Measurements from ENCODE around the gene KIAA1671.
"Not testable (repeated sequence)": the region's sequence is repeated elsewhere in the genome, so short reads cannot be mapped to it uniquely, and the experiment has no call there.

Gene KIAA1671

GRCh38 chr22:24951942-24952836, at the start of gene KIAA1671:
KIAA1671 (plus strand) TSS chr22:24952716; CDS start chr22:25028000, 75,284 bp downstream.
- Mint-ChIP-seq H3K4me1 (ENCODE audit: low read depth) (peaks cover 21% of the 10 kb centered on the region), H3K27ac (peak within 1 kb of the TSS; percentile 33), H3K9me3 (no peaks in the 10 kb centered on the region), H3K27me3 (ENCODE audit: low read depth) (peaks cover 68% of the 10 kb centered on the region), H3K36me3 (ENCODE audit: low read depth) (peaks cover 1% of the 10 kb centered on the region), H3K4me3 (peak within 1 kb of the TSS; percentile 84)

- peaks cover 3% of the 10 kb centered on the region for H3K36me3 Mint-ChIP-seq (ENCODE audit: low read depth)
- H3K27ac Mint-ChIP-seq: no peak overlapping the region
- peaks cover 18% of the 10 kb centered on the region for H3K9me3 Mint-ChIP-seq
- H3K27me3 Mint-ChIP-seq (ENCODE audit: low read depth): no peaks in the 10 kb centered on the region
- H3K4me1 Mint-ChIP-seq (ENCODE audit: low read depth): no peaks in the 10 kb centered on the region
- H3K4me3 Mint-ChIP-seq: no peak overlapping the region
Measured at GRCh38 chr22:24905909-24906308, 46.6 kb upstream of the KIAA1671 start.

GRCh38 chr22:24907101-24907500, 45.4 kb upstream of the KIAA1671 start:
- not testable (repeated sequence) for H3K27ac Mint-ChIP-seq; H3K4me1 Mint-ChIP-seq (ENCODE audit: low read depth); H3K4me3 Mint-ChIP-seq; H3K36me3 Mint-ChIP-seq (ENCODE audit: low read depth); H3K27me3 Mint-ChIP-seq (ENCODE audit: low read depth)
- H3K9me3 Mint-ChIP-seq: peaks cover 18% of the 10 kb centered on the region

- H3K4me1 Mint-ChIP-seq (ENCODE audit: low read depth): no peaks in the 10 kb centered on the region
- H3K4me3 Mint-ChIP-seq: no peak overlapping the region
- H3K27ac Mint-ChIP-seq: no peak overlapping the region
- H3K9me3 Mint-ChIP-seq: no peaks in the 10 kb centered on the region
- no peaks in the 10 kb centered on the region for H3K36me3 Mint-ChIP-seq (ENCODE audit: low read depth)
- no peaks in the 10 kb centered on the region for H3K27me3 Mint-ChIP-seq (ENCODE audit: low read depth)
Measured at GRCh38 chr22:24920029-24920428, 32.5 kb upstream of the KIAA1671 start.

GRCh38 chr22:24925586-24926427, 26.7 kb upstream of the KIAA1671 start:
- no peak overlapping the region for H3K27ac Mint-ChIP-seq
- no peak overlapping the region for H3K4me3 Mint-ChIP-seq
- no peaks in the 10 kb centered on the region for H3K9me3 Mint-ChIP-seq
- H3K36me3 Mint-ChIP-seq (ENCODE audit: low read depth): no peaks in the 10 kb centered on the region
- no peaks in the 10 kb centered on the region for H3K4me1 Mint-ChIP-seq (ENCODE audit: low read depth)
- H3K27me3 Mint-ChIP-seq (ENCODE audit: low read depth): peaks cover 8% of the 10 kb centered on the region

GRCh38 chr22:24926428-24926725, 26.1 kb upstream of the KIAA1671 start:
- Mint-ChIP-seq H3K9me3 (no peaks in the 10 kb centered on the region), H3K4me3 (no peak overlapping the region), H3K36me3 (ENCODE audit: low read depth) (no peaks in the 10 kb centered on the region), H3K27ac (no peak overlapping the region), H3K27me3 (ENCODE audit: low read depth) (peaks cover 9% of the 10 kb centered on the region), H3K4me1 (ENCODE audit: low read depth) (no peaks in the 10 kb centered on the region)

- Mint-ChIP-seq H3K27ac (no peak overlapping the region), H3K27me3 (ENCODE audit: low read depth) (peaks cover 15% of the 10 kb centered on the region), H3K4me3 (no peak overlapping the region), H3K9me3 (no peaks in the 10 kb centered on the region), H3K36me3 (ENCODE audit: low read depth) (no peaks in the 10 kb centered on the region), H3K4me1 (ENCODE audit: low read depth) (no peaks in the 10 kb centered on the region)
Measured at GRCh38 chr22:24926849-24927579, 25.5 kb upstream of the KIAA1671 start.

- Mint-ChIP-seq H3K4me3 (no peak overlapping the region), H3K4me1 (ENCODE audit: low read depth) (no peaks in the 10 kb centered on the region), H3K27ac (no peak overlapping the region), H3K36me3 (ENCODE audit: low read depth) (no peaks in the 10 kb centered on the region), H3K9me3 (no peaks in the 10 kb centered on the region), H3K27me3 (ENCODE audit: low read depth) (peaks cover 20% of the 10 kb centered on the region)
Measured at GRCh38 chr22:24928322-24928721, 24.2 kb upstream of the KIAA1671 start.

- H3K4me3 Mint-ChIP-seq: no peak overlapping the region
- H3K36me3 Mint-ChIP-seq (ENCODE audit: low read depth): no peaks in the 10 kb centered on the region
- H3K27ac Mint-ChIP-seq: no peak overlapping the region
- H3K9me3 Mint-ChIP-seq: no peaks in the 10 kb centered on the region
- no peaks in the 10 kb centered on the region for H3K4me1 Mint-ChIP-seq (ENCODE audit: low read depth)
- peaks cover 20% of the 10 kb centered on the region for H3K27me3 Mint-ChIP-seq (ENCODE audit: low read depth)
Measured at GRCh38 chr22:24930678-24931077, 21.8 kb upstream of the KIAA1671 start.

- Mint-ChIP-seq H3K9me3 (no peaks in the 10 kb centered on the region), H3K27ac (no peak overlapping the region), H3K36me3 (ENCODE audit: low read depth) (no peaks in the 10 kb centered on the region), H3K27me3 (ENCODE audit: low read depth) (peaks cover 15% of the 10 kb centered on the region), H3K4me1 (ENCODE audit: low read depth) (no peaks in the 10 kb centered on the region), H3K4me3 (no peak overlapping the region)
Measured at GRCh38 chr22:24935771-24936483, 16.6 kb upstream of the KIAA1671 start.

GRCh38 chr22:24937114-24937513, 15.4 kb upstream of the KIAA1671 start:
- H3K27me3 Mint-ChIP-seq (ENCODE audit: low read depth): peaks cover 6% of the 10 kb centered on the region

GRCh38 chr22:24938741-24939341, 13.7 kb upstream of the KIAA1671 start:
- H3K27me3 Mint-ChIP-seq (ENCODE audit: low read depth): peaks cover 4% of the 10 kb centered on the region
- H3K9me3 Mint-ChIP-seq: no peaks in the 10 kb centered on the region
- no peak overlapping the region for H3K27ac Mint-ChIP-seq
- no peak overlapping the region for H3K4me3 Mint-ChIP-seq
- H3K36me3 Mint-ChIP-seq (ENCODE audit: low read depth): no peaks in the 10 kb centered on the region
- H3K4me1 Mint-ChIP-seq (ENCODE audit: low read depth): no peaks in the 10 kb centered on the region

More at GRCh38 chr22:24937114-24937513, 15.4 kb upstream of the KIAA1671 start:
- Mint-ChIP-seq H3K36me3 (ENCODE audit: low read depth) (no peaks in the 10 kb centered on the region), H3K27ac (no peak overlapping the region), H3K4me1 (ENCODE audit: low read depth) (no peaks in the 10 kb centered on the region), H3K4me3 (no peak overlapping the region), H3K9me3 (no peaks in the 10 kb centered on the region)

- Mint-ChIP-seq H3K9me3 (no peaks in the 10 kb centered on the region), H3K4me1 (ENCODE audit: low read depth) (peaks cover 4% of the 10 kb centered on the region), H3K4me3 (no peak overlapping the region), H3K27ac (no peak overlapping the region), H3K36me3 (ENCODE audit: low read depth) (no peaks in the 10 kb centered on the region), H3K27me3 (ENCODE audit: low read depth) (peaks cover 14% of the 10 kb centered on the region)
Measured at GRCh38 chr22:24942301-24942700, 10.2 kb upstream of the KIAA1671 start.

Data from T-helper 1 cell treated with Interleukin-12 subunit alpha and Interleukin-12 subunit beta and Interleukin-4 antibody, amounts not matched to agents 30 μg/mL and 1 μg/mL, for 36 hours (primary cell).